Right lobe of liver (tissue), 6 donors: ENCODE results near the gene GALNT5. TPM values are rescaled to one million over a fixed set of nuclear protein-coding genes. Genes with fewer than 3 reads are reported as not detected.

Experiments
- ATAC-seq, 4 donors: fragments of 200-7000 bp; cut with Tn5 transposase; one replicate each; pipeline ENCODE4 v1.9.1; 2020; ENCODE audit warnings: mild to moderate bottlenecking in 4 of 4, moderate library complexity in 4 of 4
- DNase-seq, 3 donors: peaks; one replicate each; pipeline ENCODE4 v3.0.0-alpha.2; 2020
- H3K27ac ChIP-seq, 3 donors: fragments of 200-600 bp; one replicate each; pipeline ENCODE4 v1.8.0; 2022
- H3K27me3 ChIP-seq, 2 donors: fragments of 200-600 bp; one replicate each; pipeline ENCODE4 v1.8.0; 2022
- H3K36me3 ChIP-seq, 4 donors: fragments of 200-600 bp; sonication (generic) in 1 of 4; one replicate each; pipeline versions ENCODE4 v1.5.1 to v1.8.0; 2017 to 2022; ENCODE audit warnings: control low read depth in 1 of 4
- H3K4me1 ChIP-seq, 4 donors: fragments of 200-600 bp; sonication (generic) in 1 of 4; one replicate each; pipeline versions ENCODE4 v1.5.1 to v1.8.0; 2017 to 2022; ENCODE audit warnings: control low read depth in 1 of 4
- H3K4me3 ChIP-seq, 3 donors: fragments of 200-600 bp; one replicate each; pipeline ENCODE4 v1.8.0; 2022
- H3K9me3 ChIP-seq, 4 donors: fragments of 200-600 bp; sonication (generic) in 1 of 4; one replicate each; pipeline versions ENCODE4 v1.5.1 to v1.8.0; 2017 to 2022; ENCODE audit warnings: control low read depth in 1 of 4
- POLR2A ChIP-seq: fragments of 450-650 bp; IDR thresholded peaks from one replicate; pipeline ENCODE4 v1.6.1; 2017; ENCODE audit warnings: antibody characterized with exemption, mild to moderate bottlenecking
- WGBS: methylation state at CpG from one replicate; pipeline ENCODE4 v1.1.6; 2018; ENCODE audit warnings: low coverage, low lambda C conversion rate; ENCODE audit not compliant: insufficient coverage; ENCODE audit errors: missing lambda C conversion rate; 5-methylcytosine and 5-hydroxymethylcytosine counted together
- intact Hi-C, 2 donors: fragments of 100-400 bp; cut with DNase I; formaldehyde crosslinking; loops; one replicate each; pipeline versions ENCODE4 v1.11.2 to v1.14.1; 2022
- total RNA-seq, 6 experiments: library from RNA; depleted of rRNA in 2 of 6; stranded (reverse); fragments of >200 nt in 2 of 6; fragmentation: NEBNext Ultra II Directional in 3 of 6; extraction: Animal tissue kit (Norgen Biotek cat#: 25700) in 3 of 6; gene quantifications; one replicate each; pipeline versions ENCODE4 v1.1.0 to v1.2.4, GENCODE V29; 2016 to 2023
- TF ChIP-seq, protein P1 (sequence below), 4 donors: fragments of 200-600 bp in 3 of 4; fragments of 450-650 bp in 1 of 4; IDR thresholded peaks; one replicate each; pipeline versions ENCODE4 v1.5.1 to v1.8.0; 2016 to 2022; ENCODE audit warnings: antibody characterized with exemption in 4 of 4, mild to moderate bottlenecking in 2 of 4
- donor health status: DM: no; HTN: yes; CAD: no.
- donor health status: DM: no; HTN: no; CAD: no.
- donor health status: DM: no; HTN: no; CAD: no.
- donor health status: DM: no; HTN: yes; CAD: no.
- donor health status: DM: no; HTN: yes; CAD: no.

The GALNT5 gene
- total RNA-seq, 6 experiments from 2014 or later: 0.07 TPM; not detected in 5

DNA sequence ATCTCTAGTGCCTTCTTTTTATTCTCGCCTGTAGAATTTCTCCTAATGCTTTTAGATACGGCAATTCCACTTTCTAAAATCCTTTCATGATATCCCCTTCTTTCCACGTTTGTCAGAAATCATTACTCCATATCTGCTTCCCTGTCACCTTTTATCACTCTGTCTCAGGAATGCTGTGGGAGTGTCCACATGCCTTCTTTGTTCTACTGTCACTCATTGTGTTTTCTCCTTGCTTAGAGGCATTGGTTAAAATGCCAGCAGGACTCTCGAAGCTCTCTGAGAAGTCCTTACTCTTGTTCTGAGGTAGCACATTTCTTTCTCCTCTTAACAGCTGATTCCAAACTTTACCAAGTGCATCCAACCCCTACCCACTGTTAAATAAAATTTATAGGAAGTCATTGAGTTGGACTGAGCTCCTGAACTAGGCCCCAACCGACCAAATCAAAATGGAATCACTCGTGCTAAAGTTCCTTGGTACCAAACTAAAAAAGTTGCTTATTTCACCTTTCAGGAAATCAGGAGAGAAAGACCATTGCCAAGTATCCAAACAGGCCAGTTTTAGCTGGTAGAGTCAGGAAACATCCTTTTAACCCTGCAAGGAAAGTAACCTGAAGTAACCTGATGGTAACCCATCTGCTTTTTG is 10.6 kb upstream of the GALNT5 start:
- TF ChIP-seq, protein P1, sequence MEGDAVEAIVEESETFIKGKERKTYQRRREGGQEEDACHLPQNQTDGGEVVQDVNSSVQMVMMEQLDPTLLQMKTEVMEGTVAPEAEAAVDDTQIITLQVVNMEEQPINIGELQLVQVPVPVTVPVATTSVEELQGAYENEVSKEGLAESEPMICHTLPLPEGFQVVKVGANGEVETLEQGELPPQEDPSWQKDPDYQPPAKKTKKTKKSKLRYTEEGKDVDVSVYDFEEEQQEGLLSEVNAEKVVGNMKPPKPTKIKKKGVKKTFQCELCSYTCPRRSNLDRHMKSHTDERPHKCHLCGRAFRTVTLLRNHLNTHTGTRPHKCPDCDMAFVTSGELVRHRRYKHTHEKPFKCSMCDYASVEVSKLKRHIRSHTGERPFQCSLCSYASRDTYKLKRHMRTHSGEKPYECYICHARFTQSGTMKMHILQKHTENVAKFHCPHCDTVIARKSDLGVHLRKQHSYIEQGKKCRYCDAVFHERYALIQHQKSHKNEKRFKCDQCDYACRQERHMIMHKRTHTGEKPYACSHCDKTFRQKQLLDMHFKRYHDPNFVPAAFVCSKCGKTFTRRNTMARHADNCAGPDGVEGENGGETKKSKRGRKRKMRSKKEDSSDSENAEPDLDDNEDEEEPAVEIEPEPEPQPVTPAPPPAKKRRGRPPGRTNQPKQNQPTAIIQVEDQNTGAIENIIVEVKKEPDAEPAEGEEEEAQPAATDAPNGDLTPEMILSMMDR (IDR thresholded peaks at IDR 0.05): no peak
- no peak for TF ChIP-seq POLR2A
- Histone ChIP-seq H3K36me3 (no peaks in the 10 kb centered on the region), H3K27ac (no peak overlapping the region), H3K9me3 (no peaks in the 10 kb centered on the region), H3K4me1 (no peaks in the 10 kb centered on the region), H3K27me3 (no peaks in the 10 kb centered on the region), H3K4me3 (no peak overlapping the region)
- DNase-seq (no peak), ATAC-seq (no peak)
- WGBS: 52% methylated on average over 6 of the region's 6 CpGs
- intact Hi-C loops: no loop called here

DNA sequence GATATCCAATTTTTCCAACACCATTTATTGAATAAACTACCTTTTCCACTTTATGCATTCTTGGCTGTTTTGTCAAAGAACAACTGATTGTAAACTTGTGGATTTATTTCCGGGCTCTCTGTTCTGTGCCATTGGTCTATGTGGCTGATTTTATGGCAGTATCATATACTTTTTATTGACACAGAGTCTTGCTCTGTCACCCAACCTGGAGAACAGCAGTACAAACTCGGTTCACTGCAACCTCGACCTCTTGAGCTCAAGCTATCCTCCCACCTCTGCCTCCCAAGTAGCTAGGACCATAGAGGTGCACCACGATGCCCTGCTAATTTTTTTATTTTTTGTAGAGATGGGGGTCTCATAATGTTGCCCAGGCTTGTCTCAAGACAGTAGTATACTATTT is 6.7 kb upstream of the GALNT5 start:
- DNase-seq (no peak), ATAC-seq (no peak)

DNA sequence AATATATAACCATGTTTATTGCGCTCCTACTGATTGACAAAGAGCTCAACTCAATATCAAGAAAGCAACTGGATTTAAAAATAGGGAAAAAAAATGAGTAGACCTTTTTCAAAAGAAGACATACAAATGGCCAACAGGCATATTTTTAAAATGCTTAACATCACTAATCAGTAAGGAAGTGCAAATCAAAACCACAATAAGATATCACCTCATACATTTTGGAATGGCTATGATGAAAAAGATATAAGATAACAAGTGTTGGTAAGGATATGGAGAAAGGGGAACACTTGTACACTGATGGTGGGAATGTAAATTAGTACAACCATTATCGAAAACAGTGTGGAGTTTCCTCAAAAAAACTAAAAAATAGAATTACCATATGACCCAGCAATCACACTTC is 5.6 kb upstream of the GALNT5 start:
- DNase-seq (no peak), ATAC-seq (no peak)
- Histone ChIP-seq H3K27me3 (no peaks in the 10 kb centered on the region), H3K4me3 (no peak overlapping the region), H3K4me1 (no peaks in the 10 kb centered on the region), H3K9me3 (no peaks in the 10 kb centered on the region), H3K27ac (no peak overlapping the region), H3K36me3 (no peaks in the 10 kb centered on the region)
- intact Hi-C loops: no loop called here
- 59% methylated on average over 2 of the region's 2 CpGs for whole genome bisulfite sequencing
- no peak for TF ChIP-seq POLR2A
- TF ChIP-seq, protein P1 (IDR thresholded peaks at IDR 0.05): no peak

More for the DNA sequence above, 6.7 kb upstream of the GALNT5 start:
- TF ChIP-seq, protein P1 (IDR thresholded peaks at IDR 0.05): no peak
- 65% methylated on average over 4 of the region's 4 CpGs for WGBS
- Histone ChIP-seq H3K27me3 (no peaks in the 10 kb centered on the region), H3K36me3 (no peaks in the 10 kb centered on the region), H3K27ac (no peak overlapping the region), H3K4me3 (no peak overlapping the region), H3K4me1 (no peaks in the 10 kb centered on the region), H3K9me3 (no peaks in the 10 kb centered on the region)
- intact Hi-C loops: no loop called here

DNA sequence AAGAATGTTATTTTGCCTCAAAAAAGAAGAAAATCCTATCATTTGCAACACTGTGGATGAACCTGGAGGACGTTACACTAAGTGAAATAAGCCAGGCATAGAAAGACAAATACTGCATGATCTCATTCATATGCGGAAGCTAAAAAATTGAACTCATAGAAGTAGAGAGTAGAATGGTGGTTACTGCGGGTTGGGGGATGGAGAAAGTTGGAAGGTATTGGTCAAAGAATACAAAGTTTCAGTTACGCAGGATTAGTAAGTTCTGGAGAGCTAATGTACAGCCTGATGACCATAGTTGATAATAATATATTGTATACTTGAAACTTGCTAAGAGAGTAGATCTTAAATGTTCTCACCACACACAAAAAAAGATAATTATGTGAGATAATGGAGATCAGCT is 5.0 kb upstream of the GALNT5 start:
- WGBS: 62% methylated on average over 4 of the region's 4 CpGs
- Histone ChIP-seq H3K27me3 (no peaks in the 10 kb centered on the region), H3K36me3 (no peaks in the 10 kb centered on the region), H3K9me3 (no peaks in the 10 kb centered on the region), H3K27ac (no peak overlapping the region), H3K4me3 (no peak overlapping the region), H3K4me1 (no peaks in the 10 kb centered on the region)
- TF ChIP-seq POLR2A: no peak
- TF ChIP-seq, protein P1 (IDR thresholded peaks at IDR 0.05): no peak
- intact Hi-C loops: no loop called here
- no peak for DNase-seq
- ATAC-seq: no peak

DNA sequence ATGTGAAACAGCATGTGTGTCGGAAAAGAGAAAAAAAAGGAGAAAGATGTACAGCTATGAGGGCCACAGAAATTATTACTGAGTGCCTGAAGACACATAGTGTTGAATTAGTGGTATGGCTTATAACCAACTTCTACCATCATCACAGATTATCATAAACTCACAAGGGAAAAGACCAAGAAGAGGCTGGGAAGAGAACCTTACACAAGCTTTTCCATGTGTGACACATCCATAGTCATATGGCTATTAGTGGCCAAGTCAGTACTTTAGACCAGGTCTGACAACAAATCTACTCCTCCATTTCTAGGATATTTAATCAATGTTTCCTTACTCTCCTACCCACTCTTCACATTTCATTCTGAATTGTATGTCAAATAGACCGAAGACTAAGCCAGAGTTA is 3.5 kb upstream of the GALNT5 start:
- H3K4me3 ChIP-seq: no peak overlapping the region
- H3K9me3 ChIP-seq: no peaks in the 10 kb centered on the region
- DNase-seq (no peak), ATAC-seq (no peak)
- TF ChIP-seq, protein P1 (IDR thresholded peaks at IDR 0.05): no peak
- TF ChIP-seq POLR2A: no peak
- H3K27me3 ChIP-seq: no peaks in the 10 kb centered on the region
- no peaks in the 10 kb centered on the region for H3K36me3 ChIP-seq
- no peaks in the 10 kb centered on the region for H3K4me1 ChIP-seq
- intact Hi-C loops: no loop called here
- no peak overlapping the region for H3K27ac ChIP-seq
- 67% methylated on average over 2 of the region's 2 CpGs for WGBS
